Activated B cell treated with CpG ODN at 0.5 μM for 24 hours (primary cell): ENCODE measurements around the gene UGT1A4. TPM values are rescaled to one million over a fixed set of nuclear protein-coding genes. Genes with fewer than 3 reads are reported as not detected.

Experiments
- ATAC-seq: fragments of 200-7000 bp; cut with Tn5 transposase; one replicate; pipeline ENCODE4 v1.10.0; 2021; ENCODE audit warnings: low read depth, mild to moderate bottlenecking, moderate library complexity
- CTCF ChIA-PET: fragments of 350-600 bp; sonication (Branson Sonifier 250); formaldehyde crosslinking; loops from one replicate; lab custom pipeline; 2021; ENCODE audit warnings: antibody characterized with exemption; lab: Charles Lee
- POLR2A ChIA-PET: fragments of 350-600 bp; sonication (Branson Sonifier 250); formaldehyde crosslinking; loops from one replicate; lab custom pipeline; 2021; ENCODE audit warnings: antibody characterized with exemption; lab: Charles Lee
- DNase-seq: peaks from one replicate; pipeline ENCODE4 v3.0.0; 2022
- H3K27ac Mint-ChIP-seq: one replicate; pipeline ENCODE4 v1.8.0; 2020; ENCODE audit warnings: mixed read lengths
- H3K27me3 Mint-ChIP-seq: one replicate; pipeline ENCODE4 v1.8.0; 2021; ENCODE audit warnings: mixed read lengths
- H3K36me3 Mint-ChIP-seq: one replicate; pipeline ENCODE4 v1.8.0; 2021; ENCODE audit warnings: low read depth, mixed read lengths
- H3K4me1 Mint-ChIP-seq: one replicate; pipeline ENCODE4 v1.8.0; 2021; ENCODE audit warnings: mixed read lengths
- H3K4me3 Mint-ChIP-seq: one replicate; pipeline ENCODE4 v1.8.0; 2020; ENCODE audit warnings: mild to moderate bottlenecking, mixed read lengths
- H3K9me3 Mint-ChIP-seq: one replicate; pipeline ENCODE4 v1.8.0; 2020; ENCODE audit warnings: mixed read lengths
- intact Hi-C: fragments of 100-400 bp; cut with micrococcal nuclease; formaldehyde crosslinking; loops from one replicate; pipeline ENCODE4 v1.15.1; 2024
- total RNA-seq: library from RNA; stranded (reverse); gene quantifications from 2 replicates; pipeline ENCODE4 v1.2.3, GENCODE V29; 2022
- TF ChIP-seq, protein P1 (sequence below): fragments of 200-600 bp; IDR thresholded peaks from one replicate; pipeline ENCODE4 v1.8.0; 2022; ENCODE audit warnings: antibody characterized with exemption, mild to moderate bottlenecking

The UGT1A4 gene
- total RNA-seq, 1 donor from 2014 or later = not detected

DNA sequence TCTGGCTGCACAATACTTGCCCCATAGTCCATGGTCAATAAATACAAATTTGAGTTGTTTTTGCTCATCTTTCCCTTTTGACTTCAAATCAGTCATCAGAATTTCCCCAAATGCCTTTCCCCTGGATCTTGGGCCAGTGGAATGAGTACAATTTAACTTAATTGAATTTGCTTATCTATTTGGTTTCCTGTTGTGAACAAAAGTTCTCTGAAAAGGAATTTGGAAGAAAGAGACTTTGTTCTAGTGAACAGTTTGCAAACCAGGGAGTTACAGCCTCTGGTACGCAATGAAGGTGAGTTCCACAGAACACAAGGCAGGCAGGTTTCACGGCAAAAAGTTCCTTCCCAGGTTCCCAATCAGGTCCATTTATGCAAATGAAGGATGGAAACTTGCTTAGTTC is 40.3 kb downstream of the UGT1A4 start:
- H3K27me3 Mint-ChIP-seq = peaks cover 17% of the 10 kb centered on the region
- H3K4me1 Mint-ChIP-seq = no peaks in the 10 kb centered on the region
- ChIA-PET CTCF (no interaction called here), POLR2A (no interaction called here)
- TF ChIP-seq, protein P1, sequence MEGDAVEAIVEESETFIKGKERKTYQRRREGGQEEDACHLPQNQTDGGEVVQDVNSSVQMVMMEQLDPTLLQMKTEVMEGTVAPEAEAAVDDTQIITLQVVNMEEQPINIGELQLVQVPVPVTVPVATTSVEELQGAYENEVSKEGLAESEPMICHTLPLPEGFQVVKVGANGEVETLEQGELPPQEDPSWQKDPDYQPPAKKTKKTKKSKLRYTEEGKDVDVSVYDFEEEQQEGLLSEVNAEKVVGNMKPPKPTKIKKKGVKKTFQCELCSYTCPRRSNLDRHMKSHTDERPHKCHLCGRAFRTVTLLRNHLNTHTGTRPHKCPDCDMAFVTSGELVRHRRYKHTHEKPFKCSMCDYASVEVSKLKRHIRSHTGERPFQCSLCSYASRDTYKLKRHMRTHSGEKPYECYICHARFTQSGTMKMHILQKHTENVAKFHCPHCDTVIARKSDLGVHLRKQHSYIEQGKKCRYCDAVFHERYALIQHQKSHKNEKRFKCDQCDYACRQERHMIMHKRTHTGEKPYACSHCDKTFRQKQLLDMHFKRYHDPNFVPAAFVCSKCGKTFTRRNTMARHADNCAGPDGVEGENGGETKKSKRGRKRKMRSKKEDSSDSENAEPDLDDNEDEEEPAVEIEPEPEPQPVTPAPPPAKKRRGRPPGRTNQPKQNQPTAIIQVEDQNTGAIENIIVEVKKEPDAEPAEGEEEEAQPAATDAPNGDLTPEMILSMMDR = no peak
- no peak overlapping the region for H3K27ac Mint-ChIP-seq
- DNase-seq = no peak
- no peaks in the 10 kb centered on the region for H3K36me3 Mint-ChIP-seq
- H3K9me3 Mint-ChIP-seq = no peaks in the 10 kb centered on the region
- H3K4me3 Mint-ChIP-seq = no peak overlapping the region
- intact Hi-C loops = no loop called here
- ATAC-seq = no peak

DNA sequence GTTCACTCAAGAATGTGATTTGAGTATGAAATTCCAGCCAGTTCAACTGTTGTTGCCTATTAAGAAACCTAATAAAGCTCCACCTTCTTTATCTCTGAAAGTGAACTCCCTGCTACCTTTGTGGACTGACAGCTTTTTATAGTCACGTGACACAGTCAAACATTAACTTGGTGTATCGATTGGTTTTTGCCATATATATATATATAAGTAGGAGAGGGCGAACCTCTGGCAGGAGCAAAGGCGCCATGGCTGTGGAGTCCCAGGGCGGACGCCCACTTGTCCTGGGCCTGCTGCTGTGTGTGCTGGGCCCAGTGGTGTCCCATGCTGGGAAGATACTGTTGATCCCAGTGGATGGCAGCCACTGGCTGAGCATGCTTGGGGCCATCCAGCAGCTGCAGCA is 41.5 kb downstream of the UGT1A4 start, which contains the start of gene UGT1A1:
Gene UGT1A1 (plus strand): TSS at position 228 of the 400 bp plus-strand sequence. CDS start 18 bp downstream, at position 246.
- no peaks in the 10 kb centered on the region for H3K36me3 Mint-ChIP-seq
- no peak within 1 kb of the TSS for H3K27ac Mint-ChIP-seq
- intact Hi-C loops = no loop called here
- POLR2A ChIA-PET = no interaction called here
- H3K27me3 Mint-ChIP-seq = peaks cover 15% of the 10 kb centered on the region
- DNase-seq = no peak
- TF ChIP-seq, protein P1 = no peak
- no peaks in the 10 kb centered on the region for H3K9me3 Mint-ChIP-seq
- no peaks in the 10 kb centered on the region for H3K4me1 Mint-ChIP-seq
- CTCF ChIA-PET = no interaction called here
- no peak for ATAC-seq
- no peak within 1 kb of the TSS for H3K4me3 Mint-ChIP-seq

GRCh38 chr2:233761040-233761769 is 42.7 kb downstream of the UGT1A4 start:
- ChIA-PET POLR2A (no interaction called here), CTCF (no interaction called here)
- TF ChIP-seq, protein P1 = no peak
- Mint-ChIP-seq H3K27ac (no peak overlapping the region), H3K27me3 (peaks cover 18% of the 10 kb centered on the region), H3K9me3 (no peaks in the 10 kb centered on the region), H3K4me1 (no peaks in the 10 kb centered on the region), H3K36me3 (no peaks in the 10 kb centered on the region), H3K4me3 (no peak overlapping the region)
- no peak for DNase-seq
- intact Hi-C loops = no loop called here
- ATAC-seq = no peak

DNA sequence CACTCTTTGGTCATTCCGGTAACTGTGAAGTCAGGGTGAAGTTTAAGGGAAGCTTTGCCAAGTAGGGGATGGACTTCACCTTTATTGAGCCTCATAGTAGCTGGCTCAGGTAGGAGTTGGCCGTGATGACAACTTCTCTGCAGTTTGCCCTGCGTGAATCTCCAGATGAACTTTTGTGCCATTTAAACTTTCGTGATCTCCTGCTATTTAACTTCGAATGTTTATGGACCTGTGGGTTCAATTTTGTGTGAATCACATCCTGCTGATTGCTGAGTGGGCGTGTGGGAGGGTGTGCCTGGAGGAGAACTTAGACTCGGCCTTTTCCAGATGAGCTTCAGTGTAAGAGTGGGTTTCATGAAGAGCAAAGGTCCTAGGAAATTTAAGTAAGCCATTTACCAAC is 45.7 kb downstream of the UGT1A4 start:
- H3K27me3 Mint-ChIP-seq = peaks cover 18% of the 10 kb centered on the region
- ATAC-seq (no peak), DNase-seq (no peak)
- H3K27ac Mint-ChIP-seq = no peak overlapping the region
- ChIA-PET CTCF (no interaction called here), POLR2A (no interaction called here)
- no peak overlapping the region for H3K4me3 Mint-ChIP-seq
- TF ChIP-seq, protein P1 = no peak
- intact Hi-C loops = no loop called here
- no peaks in the 10 kb centered on the region for H3K4me1 Mint-ChIP-seq
- H3K36me3 Mint-ChIP-seq = no peaks in the 10 kb centered on the region
- H3K9me3 Mint-ChIP-seq = no peaks in the 10 kb centered on the region

GRCh38 chr2:233764761-233765160 is 46.2 kb downstream of the UGT1A4 start:
- Mint-ChIP-seq H3K27me3 (peaks cover 21% of the 10 kb centered on the region), H3K27ac (no peak overlapping the region), H3K4me3 (no peak overlapping the region), H3K4me1 (no peaks in the 10 kb centered on the region), H3K9me3 (no peaks in the 10 kb centered on the region), H3K36me3 (no peaks in the 10 kb centered on the region)
- ChIA-PET CTCF (no interaction called here), POLR2A (no interaction called here)
- TF ChIP-seq, protein P1 = no peak
- ATAC-seq (no peak), DNase-seq (no peak)
- intact Hi-C loops = no loop called here
